HG02678 (cell line): ENCODE data around the gene STYK1.

Experiments used
- ATAC-seq: cut with Tn5 transposase; IDR thresholded peaks from one replicate; pipeline ENCODE4 v1.9.1; 2021; ENCODE audit warnings: mild to moderate bottlenecking, moderate library complexity; ENCODE audit not compliant: unreplicated experiment

STYK1 gene, protein sequence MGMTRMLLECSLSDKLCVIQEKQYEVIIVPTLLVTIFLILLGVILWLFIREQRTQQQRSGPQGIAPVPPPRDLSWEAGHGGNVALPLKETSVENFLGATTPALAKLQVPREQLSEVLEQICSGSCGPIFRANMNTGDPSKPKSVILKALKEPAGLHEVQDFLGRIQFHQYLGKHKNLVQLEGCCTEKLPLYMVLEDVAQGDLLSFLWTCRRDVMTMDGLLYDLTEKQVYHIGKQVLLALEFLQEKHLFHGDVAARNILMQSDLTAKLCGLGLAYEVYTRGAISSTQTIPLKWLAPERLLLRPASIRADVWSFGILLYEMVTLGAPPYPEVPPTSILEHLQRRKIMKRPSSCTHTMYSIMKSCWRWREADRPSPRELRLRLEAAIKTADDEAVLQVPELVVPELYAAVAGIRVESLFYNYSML

DNA sequence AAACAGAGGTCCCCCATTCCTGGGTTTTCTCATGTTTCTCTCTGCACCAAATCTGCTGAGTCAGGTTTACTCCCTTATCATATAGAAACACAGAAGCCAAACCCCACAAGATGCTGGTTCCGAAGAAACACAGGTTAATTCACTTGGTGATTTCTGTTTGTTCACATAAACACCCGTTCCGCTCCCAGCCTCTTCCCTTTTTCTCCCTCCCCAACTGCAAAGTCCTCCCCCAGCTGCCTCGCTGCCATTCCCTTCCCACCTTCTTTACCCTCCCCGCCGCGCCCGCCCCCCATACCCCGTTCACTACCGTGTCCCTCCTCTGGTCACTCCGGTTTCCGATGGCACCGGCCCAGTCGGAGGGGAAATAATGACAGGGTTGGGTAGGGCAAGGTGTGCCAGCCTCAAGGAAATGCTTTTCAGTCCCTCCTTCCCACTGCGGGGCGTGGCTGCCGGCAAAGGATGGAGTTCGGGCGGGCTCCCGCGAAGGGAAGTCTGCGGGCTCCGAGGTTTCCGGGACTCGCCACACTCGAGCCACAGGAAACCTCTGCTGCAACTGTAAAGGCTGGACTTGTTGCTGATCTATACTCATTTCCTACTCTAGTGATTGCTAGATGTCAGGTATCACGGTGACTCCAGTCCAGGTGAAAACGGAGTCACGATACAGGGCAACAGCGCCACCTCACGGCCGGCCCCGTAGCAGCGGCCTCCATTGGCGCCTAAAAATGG lies at the start of gene STYK1:
Gene STYK1 (minus strand): TSS at position 394 of the 726 bp plus-strand sequence. CDS start 39,434 bp downstream, outside the sequence.
- peak; percentile 64 for ATAC-seq

DNA sequence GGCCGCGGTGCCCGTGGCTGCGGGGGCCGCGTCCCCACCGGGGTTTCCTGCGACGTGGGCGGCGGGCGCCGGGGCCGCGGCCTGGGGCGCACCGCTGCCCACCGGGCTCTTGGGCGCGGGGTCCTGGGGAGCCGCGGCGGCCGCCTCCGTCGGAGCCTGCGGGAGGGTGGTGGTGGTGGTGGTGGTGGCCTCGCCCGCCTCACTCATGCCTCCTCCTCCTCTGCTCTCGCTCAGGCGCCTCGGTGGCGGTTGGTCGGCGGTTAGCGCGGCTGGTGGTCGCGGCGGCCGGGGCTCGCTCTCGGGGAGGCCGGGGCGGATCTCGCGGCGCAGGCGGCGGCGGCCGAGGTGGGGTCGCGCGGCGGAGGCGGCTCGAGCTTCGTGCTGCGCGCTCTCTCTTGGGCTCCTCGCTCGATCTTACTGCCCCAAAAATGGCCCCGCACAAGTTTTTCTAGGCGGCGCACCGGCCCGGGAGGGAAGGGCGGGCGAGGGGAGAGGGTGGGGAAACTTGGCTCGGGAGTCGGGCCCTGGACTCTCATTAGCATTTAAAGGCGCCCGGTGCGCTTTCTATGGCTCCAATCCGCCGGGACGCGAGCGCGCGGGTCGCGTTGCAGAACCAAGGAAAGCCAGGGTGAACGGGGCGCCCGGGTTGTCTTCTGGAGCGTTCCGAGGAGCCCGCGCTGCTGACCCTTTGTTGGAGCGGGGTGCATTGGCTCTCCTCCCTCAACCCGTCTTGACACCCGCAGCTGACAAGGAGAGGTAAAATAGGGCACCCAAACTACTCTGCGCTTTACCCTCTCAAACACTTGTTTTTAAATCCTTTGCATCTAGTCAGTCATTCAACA lies 49.3 kb upstream of the STYK1 start, which contains the start of gene YBX3:
Gene YBX3 (minus strand): TSS at position 419 of the 842 bp plus-strand sequence. CDS start 212 bp downstream, at position 207.
- peak; percentile 68 for ATAC-seq

DNA sequence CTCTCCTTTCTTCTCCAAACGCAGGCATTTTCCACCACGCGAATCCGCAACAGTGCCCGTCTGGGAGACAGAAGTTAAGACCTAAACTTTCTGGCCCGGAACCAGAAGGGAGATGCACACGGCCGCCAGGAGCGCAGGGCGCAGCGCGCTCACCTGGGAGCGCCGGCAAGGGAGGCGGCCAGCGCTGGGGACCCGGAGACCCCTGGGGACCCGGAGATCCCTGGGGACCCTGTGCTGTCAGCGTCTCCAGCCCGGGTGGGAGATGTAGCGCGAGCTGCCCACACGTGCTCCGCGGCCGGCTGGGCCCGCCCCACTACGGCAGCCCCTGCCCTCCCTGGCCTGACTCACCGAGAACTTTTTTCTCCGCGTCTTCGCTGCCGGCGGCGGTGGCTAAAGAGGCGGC lies 48.7 kb upstream of the STYK1 start:
- peak; percentile 42 for ATAC-seq

DNA sequence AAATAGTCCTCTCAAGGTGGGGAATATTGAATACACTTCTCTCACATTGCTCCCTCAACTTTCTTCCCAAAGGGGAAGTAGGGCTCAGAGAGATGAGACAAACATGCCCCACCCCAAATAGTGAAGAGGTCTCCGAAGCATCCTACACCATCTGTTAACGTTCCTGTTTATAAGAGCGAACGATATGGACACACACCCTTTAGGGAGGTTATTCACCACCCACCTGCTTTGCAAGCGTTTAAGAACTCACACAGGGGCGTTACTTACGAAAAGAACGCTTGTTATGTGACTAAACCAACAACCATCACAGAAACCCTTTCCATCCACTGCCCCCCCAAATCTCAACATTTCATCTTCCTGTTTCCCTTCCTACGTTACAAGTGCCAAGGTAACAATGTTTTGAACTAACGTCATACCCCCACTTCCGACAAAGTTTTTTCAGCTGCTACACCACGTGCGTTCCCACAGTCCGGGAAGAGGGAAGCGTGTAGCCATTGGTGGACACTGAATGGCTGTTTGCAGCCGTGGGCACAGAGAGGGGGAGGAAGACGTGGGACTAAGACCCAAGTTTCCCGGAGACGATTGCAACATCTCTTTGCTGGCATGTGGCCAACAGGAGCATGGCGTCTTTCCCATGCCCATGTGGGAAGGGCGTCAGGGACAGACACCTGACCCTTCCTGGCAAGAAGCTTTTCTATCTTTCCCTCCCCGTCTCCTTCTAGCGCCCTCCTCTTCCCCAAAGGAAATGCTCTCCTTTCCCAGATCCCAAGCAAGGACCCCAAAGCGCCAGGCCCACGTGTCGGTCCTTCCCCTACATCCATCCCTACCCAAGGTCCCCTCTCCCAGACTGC lies 48.0 kb upstream of the STYK1 start:
- ATAC-seq: peak; percentile 27

DNA sequence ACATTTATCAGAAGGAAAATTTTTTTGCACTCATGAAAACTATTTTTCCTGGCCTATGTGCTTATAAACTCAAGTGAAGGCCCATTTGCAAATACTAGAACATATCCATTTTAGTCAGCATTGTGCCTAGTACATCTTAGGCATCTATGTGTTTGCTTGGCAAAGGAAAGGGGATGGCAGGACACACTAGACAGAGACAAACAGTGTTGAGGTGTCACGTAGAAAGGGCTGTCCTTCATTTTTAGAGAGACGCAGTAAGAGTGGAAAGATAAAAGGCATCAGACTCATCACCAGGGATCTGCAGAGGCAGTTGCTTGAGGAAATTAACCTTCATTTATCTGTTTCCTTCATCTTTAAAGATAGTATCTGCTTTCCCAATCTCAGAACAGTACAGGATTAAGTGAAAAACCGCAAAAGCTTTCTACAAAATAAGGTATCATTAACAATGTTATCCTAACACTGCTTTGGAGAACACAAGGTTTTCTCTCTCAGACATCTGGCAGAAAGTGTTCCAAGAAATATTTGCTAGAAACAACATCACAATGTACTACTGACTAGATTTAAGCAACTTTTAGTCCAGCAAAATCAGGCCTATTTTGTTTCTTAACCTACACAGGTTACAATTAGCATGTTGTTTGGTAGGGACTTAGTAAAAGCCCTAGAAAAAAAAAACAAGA lies 47.3 kb upstream of the STYK1 start:
- no peak for ATAC-seq

DNA sequence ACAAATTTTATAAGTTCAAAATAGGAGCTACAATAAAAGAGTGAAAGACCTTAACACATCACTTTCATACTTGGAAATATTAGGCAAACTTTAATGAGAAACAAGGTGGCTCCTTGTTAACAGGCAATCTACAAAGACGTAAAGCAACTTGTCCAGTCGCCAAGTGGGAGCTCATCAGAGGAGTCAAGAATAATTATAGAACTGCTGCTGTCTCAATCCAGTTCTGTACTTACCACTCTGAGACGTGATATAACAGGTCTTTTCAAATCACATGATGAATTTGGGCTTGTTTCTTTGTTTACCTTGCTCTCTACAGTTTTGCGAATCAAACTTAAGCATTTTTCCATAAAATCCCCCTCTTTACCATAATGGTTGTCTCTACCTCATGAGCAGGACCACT lies 45.6 kb upstream of the STYK1 start:
- ATAC-seq: no peak

DNA sequence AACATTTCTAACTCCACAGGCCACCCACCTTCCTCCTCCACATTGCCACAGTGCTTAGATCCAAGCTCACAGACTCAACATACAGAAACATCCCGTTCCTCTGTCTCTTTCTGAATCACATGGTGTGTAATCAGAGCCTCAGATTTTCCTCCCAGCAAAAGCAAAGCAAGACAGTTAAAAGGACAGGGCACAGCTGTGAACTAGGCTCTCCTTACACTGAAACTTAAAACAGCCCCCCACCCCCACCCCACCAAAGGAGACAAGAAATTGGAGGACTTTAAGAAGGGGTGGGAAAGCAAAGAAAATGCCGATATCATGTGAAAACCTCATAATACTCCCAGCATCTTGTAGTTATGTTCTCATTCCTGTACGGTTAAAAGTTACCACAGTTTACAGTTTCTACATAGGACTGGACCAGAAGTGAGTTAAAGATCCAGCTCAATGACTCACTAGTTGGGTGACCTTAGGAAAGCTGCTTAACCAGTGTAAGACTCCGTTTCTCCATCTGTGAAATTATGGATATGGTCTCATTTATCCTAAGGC lies 44.5 kb upstream of the STYK1 start:
- no peak for ATAC-seq

DNA sequence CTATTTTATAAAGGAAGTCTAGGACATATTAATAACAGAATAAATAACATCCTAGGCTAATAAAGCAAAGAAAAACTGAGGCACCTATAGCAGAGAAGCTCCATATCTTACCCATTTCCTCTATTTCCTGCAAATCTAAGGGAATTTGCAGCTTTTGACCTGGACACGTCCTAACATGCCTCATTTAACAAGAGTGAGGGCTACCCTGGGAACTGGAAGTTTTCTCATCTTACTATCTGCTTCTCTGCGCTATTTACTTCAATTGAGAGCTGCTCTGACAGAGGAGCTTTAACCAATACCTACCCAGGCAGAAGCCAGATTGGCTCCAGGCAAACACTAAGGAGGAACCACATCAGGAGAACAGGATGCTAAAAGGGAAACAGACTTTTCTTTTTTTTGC lies 43.6 kb upstream of the STYK1 start:
- ATAC-seq: no peak

DNA sequence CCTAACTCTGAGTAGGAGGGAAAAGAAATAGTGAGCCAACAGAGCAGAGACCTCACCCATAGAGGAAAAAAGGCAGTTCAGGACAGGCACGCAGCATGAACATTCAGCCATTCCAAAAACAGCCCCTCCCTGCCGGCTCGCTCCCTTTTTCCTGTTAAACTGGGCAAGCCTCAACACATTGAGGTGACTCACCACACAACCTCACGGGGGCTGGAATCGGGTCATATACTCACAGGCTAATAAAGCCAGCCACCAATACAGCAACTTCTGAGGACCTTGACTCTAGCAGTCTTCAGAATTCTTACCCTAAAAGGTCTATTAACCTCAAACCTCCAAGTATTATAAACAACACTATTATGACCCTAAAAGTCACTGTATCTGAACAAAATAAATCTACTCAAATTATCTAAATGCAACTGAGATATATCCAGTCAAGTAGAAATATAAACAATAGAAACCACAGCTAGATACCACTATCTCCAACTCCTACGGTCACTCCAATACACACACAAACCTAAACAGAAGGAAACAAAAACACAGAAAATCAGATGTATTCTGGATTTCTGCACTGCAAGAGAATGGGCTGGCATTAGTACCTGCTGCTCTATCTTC lies 43.0 kb upstream of the STYK1 start:
- ATAC-seq: no peak

DNA sequence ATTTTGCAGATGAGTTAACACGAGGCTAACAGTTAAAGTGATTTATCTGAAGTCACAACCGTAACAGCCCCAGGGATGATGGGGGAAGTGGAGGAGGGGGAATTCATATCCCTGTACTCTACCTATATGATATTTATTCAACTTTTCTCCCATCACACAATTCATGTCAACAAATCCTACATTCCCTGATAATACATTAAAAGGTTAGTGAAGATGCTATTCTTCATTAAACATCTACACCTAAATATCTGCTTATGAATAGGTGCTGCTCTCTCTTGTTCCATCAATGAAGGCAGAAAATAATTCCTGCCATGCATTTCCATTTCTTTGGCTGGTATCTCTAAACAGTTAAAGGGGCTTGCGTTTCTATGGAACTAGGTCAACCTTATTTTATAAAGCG lies 42.4 kb upstream of the STYK1 start:
- no peak for ATAC-seq

DNA sequence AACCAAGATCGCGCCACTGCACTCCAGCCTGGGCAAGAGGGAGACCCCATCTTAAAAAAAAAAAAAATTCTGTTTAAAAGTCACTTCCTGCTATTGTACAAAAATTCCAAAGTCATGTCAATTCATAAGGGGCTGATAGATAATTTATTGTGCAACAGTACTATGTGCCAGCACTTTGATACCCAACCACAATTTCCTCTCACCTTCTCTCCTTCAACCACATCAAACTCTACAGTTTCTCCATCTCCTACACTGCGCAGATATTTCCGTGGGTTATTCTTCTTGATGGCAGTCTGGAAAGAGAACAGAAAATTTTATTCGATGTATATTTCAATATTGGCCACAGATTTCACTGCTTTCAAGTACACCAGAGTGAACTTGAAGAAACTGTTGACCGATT lies 41.6 kb upstream of the STYK1 start:
- no peak for ATAC-seq

DNA sequence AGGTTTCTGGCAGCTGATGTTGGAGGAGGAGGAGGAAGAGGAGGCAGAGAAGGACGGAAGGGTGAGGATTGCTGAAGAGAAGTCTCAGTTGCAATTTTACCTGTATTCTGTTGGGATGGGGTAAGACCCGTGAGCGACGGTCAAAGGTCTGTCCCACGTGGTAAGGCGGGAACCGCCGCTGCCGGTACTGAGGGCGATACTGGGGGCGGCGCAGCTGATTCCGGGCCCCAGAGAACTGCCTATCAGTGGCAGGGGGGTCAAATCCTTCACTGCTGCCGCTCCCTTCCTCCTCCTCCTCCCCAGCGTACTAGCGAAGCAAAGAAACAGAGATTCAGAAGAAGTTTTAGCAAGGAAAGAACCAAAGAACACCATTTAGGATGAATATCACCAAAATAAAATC lies 36.0 kb upstream of the STYK1 start:
- ATAC-seq: no peak

DNA sequence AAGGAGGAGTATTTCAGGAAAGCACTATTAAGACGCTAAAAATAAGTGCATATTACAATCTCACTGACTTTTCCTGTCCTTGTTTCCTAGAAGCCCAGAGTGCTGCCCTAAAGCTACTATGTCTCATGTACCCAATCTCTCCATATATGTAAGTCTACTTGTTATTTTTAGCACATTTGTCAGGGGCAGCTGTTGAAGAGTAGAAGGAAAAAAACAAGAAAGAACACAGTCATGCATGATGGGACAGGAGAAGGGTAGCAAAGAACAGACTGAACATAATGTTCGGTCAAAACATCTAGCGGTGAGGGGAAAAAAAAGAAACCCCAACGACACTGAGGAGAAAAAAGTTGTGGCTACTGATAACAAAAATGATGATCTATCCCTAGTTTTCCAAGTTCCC lies 35.0 kb upstream of the STYK1 start:
- ATAC-seq: no peak

DNA sequence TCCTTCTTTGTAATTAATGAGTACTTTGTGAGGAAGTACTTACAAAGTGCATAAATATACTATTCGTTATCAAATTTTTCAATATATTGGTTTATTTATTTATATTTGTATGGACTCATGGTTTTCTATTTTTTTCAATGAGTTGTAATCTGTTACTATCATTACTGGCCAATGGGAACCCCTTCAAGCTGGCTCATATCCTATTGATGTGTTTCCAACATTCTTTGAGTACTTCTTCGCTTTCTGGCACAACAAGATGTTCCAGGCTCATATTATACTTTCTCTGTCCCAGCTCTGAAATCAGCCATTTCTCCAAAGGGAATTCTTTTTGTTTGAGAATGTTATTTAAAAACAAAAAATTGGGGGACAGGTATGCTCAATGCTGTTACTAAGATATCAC lies 31.8 kb upstream of the STYK1 start:
- no peak for ATAC-seq

DNA sequence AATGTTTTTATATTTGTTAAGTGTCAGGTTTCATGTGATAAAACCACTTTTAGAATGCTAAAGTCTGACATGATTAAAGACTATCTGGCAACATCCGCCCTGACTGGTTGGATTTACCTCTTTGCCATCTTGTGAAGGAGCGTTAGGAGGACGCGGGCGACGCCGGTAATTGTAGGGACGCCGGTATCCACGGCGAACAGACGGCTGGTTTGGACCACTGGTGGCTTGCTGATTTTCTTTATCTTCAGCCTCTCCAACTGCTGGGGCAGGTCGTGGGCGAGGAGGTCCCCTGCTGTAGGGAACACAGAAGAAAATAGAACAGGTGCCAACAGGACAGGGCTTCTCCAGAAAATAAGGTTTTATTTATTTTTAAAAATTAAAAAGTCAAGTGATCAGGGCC lies 28.0 kb upstream of the STYK1 start:
- no peak for ATAC-seq

DNA sequence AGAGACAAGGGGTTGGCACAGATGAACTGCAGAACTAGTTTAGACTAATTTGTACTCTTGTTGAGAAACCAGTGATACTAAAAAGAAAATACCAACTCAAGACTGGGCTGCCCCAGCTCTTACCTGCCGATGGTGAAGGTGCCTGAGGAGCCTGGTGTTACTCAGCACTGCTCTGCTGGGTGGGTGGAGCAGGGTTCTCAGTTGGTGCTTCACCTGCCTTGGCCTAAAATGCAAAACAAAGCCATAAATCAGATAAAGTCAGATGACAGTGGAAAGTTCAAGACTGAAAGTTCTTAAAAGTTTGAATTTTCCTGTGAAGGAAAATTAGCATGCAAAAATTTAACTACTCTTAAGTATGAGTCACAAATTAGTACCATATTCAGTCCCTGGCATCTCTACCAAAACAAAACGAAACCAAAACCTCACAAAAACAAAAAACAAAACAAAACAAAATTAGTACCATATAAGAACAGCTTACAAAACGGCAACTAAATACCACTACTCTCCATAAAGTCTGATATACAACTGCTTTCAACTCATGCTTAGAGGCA lies 27.4 kb upstream of the STYK1 start:
- ATAC-seq: peak; percentile 67

DNA sequence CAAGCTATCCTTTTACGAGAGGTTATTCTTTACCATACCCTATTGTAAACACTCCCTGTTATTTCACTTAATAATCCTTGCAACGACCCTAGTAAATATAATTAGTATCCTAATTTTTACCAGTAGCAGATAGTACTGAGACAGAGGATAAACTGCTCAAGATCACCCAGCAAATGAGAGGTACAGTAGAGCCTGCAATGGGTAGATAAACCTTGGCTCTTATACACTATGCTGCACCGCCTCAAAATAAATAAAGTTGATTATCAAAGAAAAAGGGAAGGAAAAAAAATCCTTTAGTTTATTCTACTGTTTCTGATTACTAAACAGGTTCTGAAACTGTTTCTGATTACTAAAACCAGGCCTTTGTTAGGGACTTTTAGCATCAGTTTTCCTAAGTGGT lies 26.7 kb upstream of the STYK1 start:
- ATAC-seq: no peak

DNA sequence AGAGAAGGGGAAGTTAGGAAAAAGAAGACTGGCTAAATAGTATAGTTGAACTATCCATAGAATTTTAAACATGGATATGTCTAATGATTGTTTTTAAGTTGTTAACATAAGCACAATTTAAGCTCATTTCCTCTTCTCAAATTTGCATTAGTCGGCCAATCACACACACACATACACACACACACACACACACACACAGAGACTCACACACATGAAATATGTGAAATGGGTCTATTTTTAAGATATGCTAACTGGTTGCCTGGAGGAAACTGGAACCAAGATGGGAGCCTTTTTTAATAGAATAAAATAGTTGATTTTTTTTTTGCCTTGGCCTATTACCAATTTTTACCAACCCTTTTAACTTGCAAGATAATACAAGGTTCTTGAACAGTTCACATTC lies 24.0 kb upstream of the STYK1 start:
- ATAC-seq: no peak

DNA sequence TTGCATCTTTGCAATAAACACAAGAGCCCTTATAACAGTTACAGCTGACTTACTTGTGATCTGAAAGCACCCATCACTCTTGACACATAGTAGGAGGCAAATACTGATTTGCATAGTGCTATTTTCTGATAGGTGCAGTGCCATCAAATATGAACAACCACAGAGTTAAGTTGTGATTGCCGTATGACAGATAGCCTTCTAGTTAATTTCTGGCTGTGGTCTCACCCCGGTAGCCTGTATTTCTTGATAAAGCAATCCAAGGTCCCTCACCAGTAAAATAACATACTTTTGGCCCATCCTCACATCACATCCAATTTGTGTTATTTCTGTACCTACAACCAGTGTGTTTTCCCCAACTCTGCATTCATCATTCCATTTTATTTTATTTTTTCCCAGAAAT lies 23.3 kb upstream of the STYK1 start:
- ATAC-seq: no peak
